ENCODE results near the gene CDY2A.
"Not testable (repeated sequence)": the region's sequence is repeated elsewhere in the genome, so short reads cannot be mapped to it uniquely, and the experiment has no call there.

The CDY2A gene

GRCh38 chrY:18025487-18025886 lies at the start of gene CDY2A:
CDY2A (plus strand) TSS chrY:18025787; CDS start chrY:18026115, 328 bp downstream.
- POLR2A ChIA-PET; CTCF ChIA-PET; DNase-seq (ENCODE audit: extremely low spot score): not testable (repeated sequence)

GRCh38 chrY:17997586-17997985 lies 28.0 kb upstream of the CDY2A start:
- DNase-seq (ENCODE audit: extremely low spot score); POLR2A ChIA-PET; CTCF ChIA-PET: not testable (repeated sequence)

GRCh38 chrY:17998266-17998665 lies 27.3 kb upstream of the CDY2A start:
- DNase-seq (ENCODE audit: extremely low spot score); CTCF ChIA-PET; POLR2A ChIA-PET: not testable (repeated sequence)

GRCh38 chrY:18023897-18024296 lies 1.7 kb upstream of the CDY2A start:
- POLR2A ChIA-PET; CTCF ChIA-PET; DNase-seq (ENCODE audit: extremely low spot score): not testable (repeated sequence)

- CTCF ChIA-PET; DNase-seq (ENCODE audit: extremely low spot score); POLR2A ChIA-PET: not testable (repeated sequence)
Observed at GRCh38 chrY:18028845-18029244, 3.3 kb downstream of the CDY2A start.

GRCh38 chrY:18030178-18030577 lies 4.6 kb downstream of the CDY2A start:
- POLR2A ChIA-PET; CTCF ChIA-PET; DNase-seq (ENCODE audit: extremely low spot score): not testable (repeated sequence)

GRCh38 chrY:18034100-18034814 lies 8.7 kb downstream of the CDY2A start:
- CTCF ChIA-PET; DNase-seq (ENCODE audit: extremely low spot score); POLR2A ChIA-PET: not testable (repeated sequence)

- DNase-seq (ENCODE audit: extremely low spot score); CTCF ChIA-PET; POLR2A ChIA-PET: not testable (repeated sequence)
Observed at GRCh38 chrY:18034864-18035263, 9.3 kb downstream of the CDY2A start.

GRCh38 chrY:18044990-18045389 lies 19.4 kb downstream of the CDY2A start:
- DNase-seq (ENCODE audit: extremely low spot score); POLR2A ChIA-PET: not testable (repeated sequence)

GRCh38 chrY:18048149-18049040 lies 22.8 kb downstream of the CDY2A start:
- POLR2A ChIA-PET, CTCF ChIA-PET: not testable (repeated sequence)

More at GRCh38 chrY:18044990-18045389, 19.4 kb downstream of the CDY2A start:
- CTCF ChIA-PET, result not testable (repeated sequence)

GRCh38 chrY:18049061-18049460 lies 23.5 kb downstream of the CDY2A start:
- DNase-seq (ENCODE audit: extremely low spot score); POLR2A ChIA-PET; CTCF ChIA-PET: not testable (repeated sequence)

More at GRCh38 chrY:18048149-18049040, 22.8 kb downstream of the CDY2A start:
- not testable (repeated sequence) for DNase-seq (ENCODE audit: extremely low spot score)

GRCh38 chrY:18056473-18056872 lies 30.9 kb downstream of the CDY2A start:
- CTCF ChIA-PET; DNase-seq (ENCODE audit: extremely low spot score); POLR2A ChIA-PET: not testable (repeated sequence)

- POLR2A ChIA-PET; DNase-seq (ENCODE audit: extremely low spot score); CTCF ChIA-PET: not testable (repeated sequence)
Observed at GRCh38 chrY:18073464-18073863, 47.9 kb downstream of the CDY2A start.

Measured in GM10248 (cell line).